SU-DHL-6 (cell line): ENCODE data around the gene FBN1.

ENCODE experiments used
- EZH2phosphoT487 ChIP-seq: fragments of 200-600 bp; sonication (generic), shearing (Covaris generic); conservative IDR thresholded peaks from 2 replicates; pipeline ENCODE4 v1.6.1; 2018; ENCODE audit warnings: mild to moderate bottlenecking, antibody characterized with exemption, low read length, moderate library complexity, mixed read lengths
- TF ChIP-seq, protein P1 (sequence below): fragments of 200-600 bp; sonication (generic); IDR thresholded peaks from one replicate; pipeline ENCODE4 v1.5.1; 2017; ENCODE audit warnings: antibody characterized with exemption, mild to moderate bottlenecking, low read length, moderate library complexity; ENCODE audit not compliant: insufficient read depth, poor library complexity, severe bottlenecking

DNA sequence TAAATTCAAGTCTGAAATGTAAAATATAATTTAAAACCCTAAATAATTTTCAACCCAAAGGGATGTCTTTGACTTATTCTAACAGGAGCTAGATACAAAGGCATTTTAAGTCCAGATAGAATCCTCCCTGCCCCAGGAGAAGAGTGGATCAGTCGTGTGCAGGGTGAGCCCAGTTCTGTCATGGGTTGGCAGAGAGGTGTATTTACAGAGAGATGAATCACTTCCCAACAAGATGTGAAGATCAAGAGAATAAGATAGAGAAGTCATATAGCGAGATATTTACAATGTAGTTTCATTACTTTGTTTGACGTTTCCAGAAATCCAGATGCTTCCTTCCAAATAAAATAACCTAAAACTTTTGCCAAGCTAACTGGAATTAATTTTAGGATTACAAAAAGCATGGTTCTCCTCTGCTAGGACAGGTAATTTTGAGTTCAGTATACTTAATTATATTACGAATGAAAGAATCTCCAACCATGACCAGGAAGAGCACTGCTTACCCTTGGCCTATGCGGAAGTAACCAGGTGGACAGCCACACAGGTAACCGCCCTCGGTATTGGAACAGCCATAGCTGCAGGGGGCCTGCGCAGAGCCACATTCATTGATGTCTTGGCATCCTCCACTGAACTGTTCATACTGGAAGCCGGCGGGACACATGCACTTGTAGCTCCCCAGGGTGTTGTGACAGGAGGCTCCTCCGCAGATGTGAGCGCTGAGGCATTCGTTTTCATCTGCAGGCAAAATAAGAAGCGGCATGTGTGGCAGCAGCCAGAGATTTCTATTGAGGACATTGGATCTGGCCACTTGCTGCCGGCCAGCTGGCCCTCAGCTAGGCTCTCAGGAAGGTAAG, 230.2 kb downstream of the FBN1 start:
- TF ChIP-seq, protein P1, sequence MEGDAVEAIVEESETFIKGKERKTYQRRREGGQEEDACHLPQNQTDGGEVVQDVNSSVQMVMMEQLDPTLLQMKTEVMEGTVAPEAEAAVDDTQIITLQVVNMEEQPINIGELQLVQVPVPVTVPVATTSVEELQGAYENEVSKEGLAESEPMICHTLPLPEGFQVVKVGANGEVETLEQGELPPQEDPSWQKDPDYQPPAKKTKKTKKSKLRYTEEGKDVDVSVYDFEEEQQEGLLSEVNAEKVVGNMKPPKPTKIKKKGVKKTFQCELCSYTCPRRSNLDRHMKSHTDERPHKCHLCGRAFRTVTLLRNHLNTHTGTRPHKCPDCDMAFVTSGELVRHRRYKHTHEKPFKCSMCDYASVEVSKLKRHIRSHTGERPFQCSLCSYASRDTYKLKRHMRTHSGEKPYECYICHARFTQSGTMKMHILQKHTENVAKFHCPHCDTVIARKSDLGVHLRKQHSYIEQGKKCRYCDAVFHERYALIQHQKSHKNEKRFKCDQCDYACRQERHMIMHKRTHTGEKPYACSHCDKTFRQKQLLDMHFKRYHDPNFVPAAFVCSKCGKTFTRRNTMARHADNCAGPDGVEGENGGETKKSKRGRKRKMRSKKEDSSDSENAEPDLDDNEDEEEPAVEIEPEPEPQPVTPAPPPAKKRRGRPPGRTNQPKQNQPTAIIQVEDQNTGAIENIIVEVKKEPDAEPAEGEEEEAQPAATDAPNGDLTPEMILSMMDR: no peak
- no peak for TF ChIP-seq EZH2phosphoT487
